Astrocyte (in vitro differentiated cells and primary cell): ENCODE results near the gene ZFTA.

Experiments used
- EZH2 ChIP-seq: IDR thresholded peaks from 2 replicates; pipeline ENCODE4 v1.6.1; 2012; ENCODE audit warnings: mild to moderate bottlenecking, low read length, inconsistent platforms; ENCODE audit not compliant: insufficient read depth
- TF ChIP-seq, protein P1 (sequence below): IDR thresholded peaks from 2 replicates; pipeline ENCODE4 v1.5.1; 2011; ENCODE audit warnings: low read depth, mild to moderate bottlenecking, inconsistent platforms, low read length, moderate library complexity; ENCODE audit not compliant: insufficient read depth

DNA sequence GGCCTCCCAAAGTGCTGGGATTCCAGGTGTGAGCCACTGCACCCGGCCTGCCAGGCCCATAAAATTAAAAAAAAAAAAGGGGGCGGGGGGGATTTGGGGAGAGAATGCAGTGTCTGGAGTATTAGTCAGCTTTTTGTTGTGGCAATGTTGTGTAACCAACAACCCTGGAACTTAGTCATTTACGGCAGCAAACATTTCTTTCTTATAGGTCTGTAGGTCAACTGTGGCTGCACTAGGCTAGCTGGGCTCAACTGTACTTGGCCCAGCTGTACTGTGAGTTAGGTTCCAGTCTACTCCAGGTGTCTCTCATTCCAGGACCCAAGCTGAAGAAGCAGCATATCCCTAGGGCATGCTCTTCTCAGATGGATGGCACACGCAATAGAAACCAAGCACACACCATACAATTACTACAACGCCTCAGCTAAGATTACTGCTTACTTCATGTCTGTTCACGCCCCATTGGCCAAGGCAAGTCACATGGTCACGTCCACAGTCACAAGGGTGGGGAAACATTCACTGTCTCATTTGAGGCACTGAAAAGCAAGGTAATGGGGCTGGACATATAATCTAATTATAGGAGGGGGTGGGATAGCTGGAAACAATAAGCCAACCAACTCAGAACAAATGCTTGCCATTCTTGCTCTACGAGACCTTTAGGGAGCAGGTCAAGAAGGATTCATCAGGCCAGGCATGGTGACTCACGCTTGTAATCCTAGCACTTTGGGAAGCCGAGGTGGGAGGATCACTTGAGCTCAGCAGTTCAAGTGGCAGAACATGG lies 34.3 kb upstream of the ZFTA start:
- TF ChIP-seq, protein P1, sequence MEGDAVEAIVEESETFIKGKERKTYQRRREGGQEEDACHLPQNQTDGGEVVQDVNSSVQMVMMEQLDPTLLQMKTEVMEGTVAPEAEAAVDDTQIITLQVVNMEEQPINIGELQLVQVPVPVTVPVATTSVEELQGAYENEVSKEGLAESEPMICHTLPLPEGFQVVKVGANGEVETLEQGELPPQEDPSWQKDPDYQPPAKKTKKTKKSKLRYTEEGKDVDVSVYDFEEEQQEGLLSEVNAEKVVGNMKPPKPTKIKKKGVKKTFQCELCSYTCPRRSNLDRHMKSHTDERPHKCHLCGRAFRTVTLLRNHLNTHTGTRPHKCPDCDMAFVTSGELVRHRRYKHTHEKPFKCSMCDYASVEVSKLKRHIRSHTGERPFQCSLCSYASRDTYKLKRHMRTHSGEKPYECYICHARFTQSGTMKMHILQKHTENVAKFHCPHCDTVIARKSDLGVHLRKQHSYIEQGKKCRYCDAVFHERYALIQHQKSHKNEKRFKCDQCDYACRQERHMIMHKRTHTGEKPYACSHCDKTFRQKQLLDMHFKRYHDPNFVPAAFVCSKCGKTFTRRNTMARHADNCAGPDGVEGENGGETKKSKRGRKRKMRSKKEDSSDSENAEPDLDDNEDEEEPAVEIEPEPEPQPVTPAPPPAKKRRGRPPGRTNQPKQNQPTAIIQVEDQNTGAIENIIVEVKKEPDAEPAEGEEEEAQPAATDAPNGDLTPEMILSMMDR, result no peak
- TF ChIP-seq EZH2, result no peak
